Measurements from ENCODE around the gene SPATS2L. TPM values are rescaled to one million over a fixed set of nuclear protein-coding genes. Genes with fewer than 3 reads are reported as not detected.

Gene SPATS2L
- total RNA-seq, 2 experiments from 2014 or later: 53.9 to 56.7 TPM

- peaks cover 10% of the 10 kb centered on the region for H3K4me1 Mint-ChIP-seq
- peaks cover 30% of the 10 kb centered on the region for H3K27me3 Mint-ChIP-seq
- H3K4me3 Mint-ChIP-seq: no peak overlapping the region
- DNase-seq: no peak
- CTCF ChIA-PET: no interaction called here
- POLR2A ChIA-PET: no interaction called here
- no peaks in the 10 kb centered on the region for H3K9me3 Mint-ChIP-seq
- H3K36me3 Mint-ChIP-seq (ENCODE audit: low read depth): no peaks in the 10 kb centered on the region
- H3K27ac Mint-ChIP-seq: no peak overlapping the region
Measured at GRCh38 chr2:200301953-200302858, 4.3 kb upstream of the SPATS2L start.

GRCh38 chr2:200302940-200303727, 3.4 kb upstream of the SPATS2L start:
- Mint-ChIP-seq H3K9me3 (no peaks in the 10 kb centered on the region), H3K36me3 (ENCODE audit: low read depth) (no peaks in the 10 kb centered on the region), H3K27ac (no peak overlapping the region), H3K27me3 (peaks cover 26% of the 10 kb centered on the region), H3K4me3 (no peak overlapping the region), H3K4me1 (peaks cover 16% of the 10 kb centered on the region)
- POLR2A ChIA-PET: no interaction called here
- no peak for DNase-seq
- CTCF ChIA-PET: no interaction called here

- peak; percentile 12 for DNase-seq
- H3K36me3 Mint-ChIP-seq (ENCODE audit: low read depth): peaks cover 5% of the 10 kb centered on the region
- peaks cover 31% of the 10 kb centered on the region for H3K4me1 Mint-ChIP-seq
- ChIA-PET POLR2A (interaction anchor here (0.7 kb wide), 1 partner anchor 12 kb away, joined by 7 read pairs; no protein-coding TSS in a partner anchor), CTCF (interaction anchor here (1.6 to 1.7 kb wide), 2 partner anchors 17 to 166 kb away, joined by 4 read pairs; no protein-coding TSS in a partner anchor)
- H3K27me3 Mint-ChIP-seq: peaks cover 17% of the 10 kb centered on the region
- no peaks in the 10 kb centered on the region for H3K9me3 Mint-ChIP-seq
- peak overlapping the region; percentile 84 for H3K4me3 Mint-ChIP-seq
- H3K27ac Mint-ChIP-seq: peak overlapping the region; percentile 90
Measured at GRCh38 chr2:200305797-200306195, 697 bp upstream of the SPATS2L start.

GRCh38 chr2:200306931-200307723, 634 bp downstream of the SPATS2L start:
- Mint-ChIP-seq H3K27ac (peak overlapping the region; percentile 85), H3K4me1 (peaks cover 32% of the 10 kb centered on the region), H3K36me3 (ENCODE audit: low read depth) (peaks cover 5% of the 10 kb centered on the region), H3K27me3 (peaks cover 15% of the 10 kb centered on the region), H3K4me3 (peak overlapping the region; percentile 78), H3K9me3 (no peaks in the 10 kb centered on the region)
- peak; percentile 35 for DNase-seq
- CTCF ChIA-PET: interaction anchor here (0.7 kb wide), 1 partner anchor 56 kb away, joined by 3 read pairs; no protein-coding TSS in a partner anchor
- POLR2A ChIA-PET: interaction anchor here (0.7 kb wide), 1 partner anchor 179 kb away, joined by 3 read pairs; no protein-coding TSS in a partner anchor

GRCh38 chr2:200307724-200308545, 1.4 kb downstream of the SPATS2L start:
- H3K27ac Mint-ChIP-seq: peak overlapping the region; percentile 85
- H3K9me3 Mint-ChIP-seq: no peaks in the 10 kb centered on the region
- no peak for DNase-seq
- H3K4me1 Mint-ChIP-seq: peaks cover 32% of the 10 kb centered on the region
- H3K27me3 Mint-ChIP-seq: peaks cover 14% of the 10 kb centered on the region
- ChIA-PET CTCF (interaction anchor here (0.7 to 1.2 kb wide), 2 partner anchors 56 to 329 kb away, joined by 3 read pairs; no protein-coding TSS in a partner anchor), POLR2A (interaction anchor here (0.6 to 0.7 kb wide), 3 partner anchors 79 to 178 kb away, joined by 3 to 11 read pairs (median 3); no protein-coding TSS in a partner anchor)
- H3K4me3 Mint-ChIP-seq: peak overlapping the region; percentile 78
- peaks cover 5% of the 10 kb centered on the region for H3K36me3 Mint-ChIP-seq (ENCODE audit: low read depth)

- peaks cover 32% of the 10 kb centered on the region for H3K4me1 Mint-ChIP-seq
- peaks cover 6% of the 10 kb centered on the region for H3K27me3 Mint-ChIP-seq
- CTCF ChIA-PET: interaction anchor here (0.8 to 1.2 kb wide), 2 partner anchors 18 to 330 kb away, joined by 3 read pairs; no protein-coding TSS in a partner anchor
- no peaks in the 10 kb centered on the region for H3K9me3 Mint-ChIP-seq
- peak overlapping the region; percentile 17 for H3K4me3 Mint-ChIP-seq
- no peak for DNase-seq
- POLR2A ChIA-PET: interaction anchor here (0.6 kb wide), 2 partner anchors 78 to 146 kb away, joined by 3 to 11 read pairs; no protein-coding TSS in a partner anchor
- no peak overlapping the region for H3K27ac Mint-ChIP-seq
- H3K36me3 Mint-ChIP-seq (ENCODE audit: low read depth): peaks cover 5% of the 10 kb centered on the region
Measured at GRCh38 chr2:200308546-200309295, 2.2 kb downstream of the SPATS2L start.

GRCh38 chr2:200309296-200310049, 3.0 kb downstream of the SPATS2L start:
- ChIA-PET CTCF (interaction anchor here (0.6 to 1.2 kb wide), 4 partner anchors 14 to 330 kb away, joined by 3 read pairs; no protein-coding TSS in a partner anchor), POLR2A (no interaction called here)
- peaks cover 32% of the 10 kb centered on the region for H3K4me1 Mint-ChIP-seq
- peaks cover 6% of the 10 kb centered on the region for H3K27me3 Mint-ChIP-seq
- H3K4me3 Mint-ChIP-seq: no peak overlapping the region
- no peak for DNase-seq
- H3K9me3 Mint-ChIP-seq: no peaks in the 10 kb centered on the region
- H3K27ac Mint-ChIP-seq: no peak overlapping the region
- H3K36me3 Mint-ChIP-seq (ENCODE audit: low read depth): peaks cover 5% of the 10 kb centered on the region

- CTCF ChIA-PET: interaction anchor here (1.2 kb wide), 1 partner anchor 88 kb away, joined by 3 read pairs; no protein-coding TSS in a partner anchor
- H3K4me3 Mint-ChIP-seq: no peak overlapping the region
- H3K27me3 Mint-ChIP-seq: peaks cover 3% of the 10 kb centered on the region
Measured at GRCh38 chr2:200310545-200310971, 4.1 kb downstream of the SPATS2L start.

GRCh38 chr2:200311139-200311538, 4.6 kb downstream of the SPATS2L start:
- H3K27ac Mint-ChIP-seq: no peak overlapping the region
- H3K9me3 Mint-ChIP-seq: no peaks in the 10 kb centered on the region
- POLR2A ChIA-PET: no interaction called here
- peaks cover 6% of the 10 kb centered on the region for H3K36me3 Mint-ChIP-seq (ENCODE audit: low read depth)
- H3K4me3 Mint-ChIP-seq: no peak overlapping the region
- CTCF ChIA-PET: interaction anchor here (1.0 kb wide), 1 partner anchor 62 kb away, joined by 3 read pairs; no protein-coding TSS in a partner anchor
- peaks cover 31% of the 10 kb centered on the region for H3K4me1 Mint-ChIP-seq
- H3K27me3 Mint-ChIP-seq: peaks cover 3% of the 10 kb centered on the region
- no peak for DNase-seq

More at GRCh38 chr2:200310545-200310971, 4.1 kb downstream of the SPATS2L start:
- POLR2A ChIA-PET: no interaction called here
- no peak for DNase-seq
- Mint-ChIP-seq H3K36me3 (ENCODE audit: low read depth) (peaks cover 5% of the 10 kb centered on the region), H3K4me1 (peaks cover 32% of the 10 kb centered on the region), H3K27ac (no peak overlapping the region), H3K9me3 (no peaks in the 10 kb centered on the region)

GRCh38 chr2:200314976-200315567, 8.6 kb downstream of the SPATS2L start:
- POLR2A ChIA-PET: no interaction called here
- H3K4me1 Mint-ChIP-seq: peaks cover 18% of the 10 kb centered on the region
- CTCF ChIA-PET: interaction anchor here (0.5 kb wide), 1 partner anchor 428 kb away, joined by 4 read pairs; no protein-coding TSS in a partner anchor
- DNase-seq: no peak
- H3K9me3 Mint-ChIP-seq: no peaks in the 10 kb centered on the region
- H3K27ac Mint-ChIP-seq: no peak overlapping the region
- H3K27me3 Mint-ChIP-seq: peaks cover 3% of the 10 kb centered on the region
- peaks cover 6% of the 10 kb centered on the region for H3K36me3 Mint-ChIP-seq (ENCODE audit: low read depth)
- no peak overlapping the region for H3K4me3 Mint-ChIP-seq

All from activated CD4-positive, alpha-beta T cell treated with anti-CD3 and anti-CD28 coated beads, Interleukin-2, amount 10 ng/mL, durations not matched to agents 7 days and 5 days (primary cell).